Measurements from ENCODE around the gene IGFBP7. TPM values are rescaled to one million over a fixed set of nuclear protein-coding genes. Genes with fewer than 3 reads are reported as not detected.

IGFBP7 gene
- total and polyA plus RNA-seq, 4 donors: 67.9 to 351 (median 127) TPM

DNA sequence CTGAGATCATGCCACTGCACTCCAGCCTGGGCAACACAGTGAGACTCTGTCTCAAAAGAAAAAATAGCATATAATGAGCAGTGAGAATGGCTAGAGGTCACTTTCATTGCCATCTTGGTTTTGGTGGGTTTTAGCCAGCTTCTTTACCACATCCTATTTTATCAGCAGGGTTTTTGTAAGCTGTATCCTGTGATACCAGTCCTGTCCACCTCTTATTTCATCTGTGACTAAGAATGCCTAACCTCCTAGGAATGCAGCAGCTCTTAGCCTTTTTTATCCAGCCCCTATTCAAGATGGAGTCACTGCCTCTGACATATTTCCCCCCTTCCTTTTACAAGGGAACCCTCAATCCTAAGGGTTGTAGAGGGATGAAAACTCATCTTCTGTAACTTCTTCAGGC is 26.1 kb upstream of the IGFBP7 start:
- no peak for DNase-seq (ENCODE audit: low read depth in 4 of 6, low spot score in 6 of 6)
- H3K4me1 ChIP-seq (ENCODE audit: control insufficient read depth, insufficient read depth, low read length): peaks cover 5% of the 10 kb centered on the region
- H3K27ac ChIP-seq (ENCODE audit: low read depth, low read length): no peak overlapping the region
- H3K36me3 ChIP-seq (ENCODE audit: control insufficient read depth, insufficient read depth, low read length): no peaks in the 10 kb centered on the region
- peaks cover 3% of the 10 kb centered on the region for H3K9me3 ChIP-seq (ENCODE audit: control insufficient read depth, insufficient read depth, low read length)
- no peaks in the 10 kb centered on the region for H3K27me3 ChIP-seq (ENCODE audit: control insufficient read depth, insufficient read depth, low read length)
- H3K4me3 ChIP-seq (ENCODE audit: low read depth, low read length): no peak overlapping the region

DNA sequence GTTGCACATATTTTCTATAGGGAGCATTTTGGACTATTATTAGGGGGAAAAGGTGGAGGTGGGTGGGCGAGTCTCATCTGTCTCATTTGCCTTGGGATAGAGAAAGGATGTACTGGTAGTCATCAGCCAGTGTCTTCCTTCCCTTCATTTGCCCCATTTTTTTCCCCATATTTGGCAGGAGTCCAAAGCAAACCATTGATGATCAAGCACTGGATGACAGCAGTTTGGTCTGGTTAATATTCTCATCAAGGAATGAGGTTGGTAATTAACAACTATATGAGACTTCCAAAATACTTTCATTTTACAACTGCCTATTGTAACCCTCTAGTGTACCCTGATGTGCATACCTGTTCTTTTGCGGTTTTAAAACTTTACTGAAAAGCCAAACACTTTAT is 22.6 kb upstream of the IGFBP7 start:
- Histone ChIP-seq H3K27ac (ENCODE audit: low read depth, low read length) (no peak overlapping the region), H3K27me3 (ENCODE audit: control insufficient read depth, insufficient read depth, low read length) (no peaks in the 10 kb centered on the region)
- WGBS (ENCODE audit: insufficient coverage): no CpG with 5 or more reads among the region's 2 CpGs

DNA sequence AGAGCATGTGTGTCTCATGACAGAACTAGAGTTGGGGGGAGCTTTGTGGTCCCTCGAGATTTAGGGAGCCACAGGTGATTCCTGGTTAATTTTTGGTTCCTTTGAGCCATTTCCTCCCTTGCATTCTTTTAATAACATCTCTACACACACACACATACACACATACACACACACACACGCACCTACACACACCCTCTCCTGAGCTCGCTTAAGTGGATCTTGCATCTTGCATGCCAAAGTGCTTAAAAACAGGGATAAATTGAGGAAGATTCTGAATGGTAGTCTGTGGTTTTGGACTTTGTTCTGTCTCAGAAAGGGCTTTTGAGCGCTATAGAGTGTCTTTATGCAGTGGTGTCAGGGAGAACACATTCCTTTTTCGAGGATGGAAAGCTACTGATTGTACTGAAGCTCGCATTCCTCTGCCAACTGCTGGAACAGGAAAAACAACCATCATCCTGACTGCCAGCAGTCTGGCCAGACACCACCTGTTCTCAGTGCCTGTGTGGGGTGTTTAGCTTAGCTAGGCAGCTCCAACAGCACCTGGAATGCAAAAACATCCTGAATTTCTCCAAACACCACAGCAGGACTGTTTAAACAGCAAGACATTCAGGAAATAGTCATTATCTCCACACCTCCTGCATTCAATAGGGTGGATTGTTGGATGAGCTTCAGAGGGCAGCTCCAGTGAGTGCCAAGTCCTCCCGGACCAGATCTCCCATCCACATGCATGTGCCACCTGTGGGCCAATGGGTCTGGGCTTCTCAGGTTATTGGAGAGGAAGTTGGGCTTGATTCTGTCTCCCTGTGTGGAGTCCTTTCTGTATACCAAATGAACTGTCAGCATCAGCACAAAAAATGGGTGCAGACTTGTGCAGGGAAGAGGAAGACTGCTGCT is 21.9 kb upstream of the IGFBP7 start:
- no peak overlapping the region for H3K4me3 ChIP-seq (ENCODE audit: low read depth, low read length)
- H3K27ac ChIP-seq (ENCODE audit: low read depth, low read length): no peak overlapping the region
- H3K4me1 ChIP-seq (ENCODE audit: control insufficient read depth, insufficient read depth, low read length): peaks cover 5% of the 10 kb centered on the region
- H3K27me3 ChIP-seq (ENCODE audit: control insufficient read depth, insufficient read depth, low read length): no peaks in the 10 kb centered on the region
- WGBS (ENCODE audit: insufficient coverage): 30% methylated on average over 2 of the region's 7 CpGs
- DNase-seq (ENCODE audit: low read depth in 4 of 6, low spot score in 6 of 6): peak in 2 of 6 donors; percentile 59 to 75
- peaks cover 7% of the 10 kb centered on the region for H3K9me3 ChIP-seq (ENCODE audit: control insufficient read depth, insufficient read depth, low read length)
- H3K36me3 ChIP-seq (ENCODE audit: control insufficient read depth, insufficient read depth, low read length): no peaks in the 10 kb centered on the region

More for the DNA sequence above, 22.6 kb upstream of the IGFBP7 start:
- H3K36me3 ChIP-seq (ENCODE audit: control insufficient read depth, insufficient read depth, low read length): no peaks in the 10 kb centered on the region
- no peak overlapping the region for H3K4me3 ChIP-seq (ENCODE audit: low read depth, low read length)
- peaks cover 5% of the 10 kb centered on the region for H3K9me3 ChIP-seq (ENCODE audit: control insufficient read depth, insufficient read depth, low read length)
- peaks cover 5% of the 10 kb centered on the region for H3K4me1 ChIP-seq (ENCODE audit: control insufficient read depth, insufficient read depth, low read length)
- DNase-seq (ENCODE audit: low read depth in 4 of 6, low spot score in 6 of 6): no peak

DNA sequence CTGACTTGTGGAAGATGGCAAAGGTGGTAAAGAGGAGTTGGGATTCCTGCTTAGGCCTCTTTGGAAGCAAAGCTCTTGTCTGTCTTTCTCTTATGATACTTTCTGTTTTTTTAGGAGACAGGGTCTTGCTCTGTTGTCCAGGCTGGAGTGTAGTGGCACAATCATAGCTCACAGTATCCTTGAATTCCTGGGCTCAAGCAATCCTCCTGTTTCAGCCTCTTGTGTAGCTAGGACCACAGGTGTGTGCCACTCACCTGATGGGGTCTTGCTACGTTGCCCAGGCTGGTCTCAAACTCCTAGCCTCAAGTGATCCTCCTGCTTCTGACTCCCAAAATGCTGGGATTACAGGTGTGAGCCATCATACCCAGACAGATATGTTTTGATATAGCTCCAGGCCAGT is 19.3 kb upstream of the IGFBP7 start:
- H3K27me3 ChIP-seq (ENCODE audit: control insufficient read depth, insufficient read depth, low read length): no peaks in the 10 kb centered on the region
- no peaks in the 10 kb centered on the region for H3K36me3 ChIP-seq (ENCODE audit: control insufficient read depth, insufficient read depth, low read length)
- 78% methylated on average over 1 of the region's 1 CpG for WGBS (ENCODE audit: insufficient coverage)
- H3K4me1 ChIP-seq (ENCODE audit: control insufficient read depth, insufficient read depth, low read length): peaks cover 5% of the 10 kb centered on the region
- H3K27ac ChIP-seq (ENCODE audit: low read depth, low read length): no peak overlapping the region
- no peak overlapping the region for H3K4me3 ChIP-seq (ENCODE audit: low read depth, low read length)
- no peak for DNase-seq (ENCODE audit: low read depth in 4 of 6, low spot score in 6 of 6)
- H3K9me3 ChIP-seq (ENCODE audit: control insufficient read depth, insufficient read depth, low read length): peaks cover 7% of the 10 kb centered on the region

DNA sequence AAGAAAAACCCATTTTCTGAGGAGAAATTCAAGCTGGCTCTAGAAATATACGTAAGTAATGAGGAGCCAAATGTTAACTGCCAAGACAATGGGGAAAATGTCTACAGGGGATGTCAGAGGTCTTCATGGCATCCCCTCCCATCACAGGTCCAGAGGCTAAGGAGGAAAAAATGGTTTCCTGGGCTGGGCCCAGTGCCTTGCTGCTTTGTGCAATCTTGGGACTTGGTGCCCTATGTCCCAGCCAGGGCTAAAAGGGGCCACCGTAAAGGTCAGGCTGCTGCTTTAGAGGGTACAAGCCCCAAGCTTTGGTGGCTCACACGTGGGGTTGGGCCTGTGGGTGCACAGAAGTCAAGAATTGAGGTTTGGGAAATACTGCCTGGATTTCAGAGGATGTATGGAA is 17.2 kb upstream of the IGFBP7 start:
- Histone ChIP-seq H3K27ac (ENCODE audit: low read depth, low read length) (no peak overlapping the region), H3K36me3 (ENCODE audit: control insufficient read depth, insufficient read depth, low read length) (no peaks in the 10 kb centered on the region), H3K27me3 (ENCODE audit: control insufficient read depth, insufficient read depth, low read length) (no peaks in the 10 kb centered on the region), H3K4me3 (ENCODE audit: low read depth, low read length) (no peak overlapping the region), H3K9me3 (ENCODE audit: control insufficient read depth, insufficient read depth, low read length) (peaks cover 7% of the 10 kb centered on the region), H3K4me1 (ENCODE audit: control insufficient read depth, insufficient read depth, low read length) (peaks cover 4% of the 10 kb centered on the region)
- DNase-seq (ENCODE audit: low read depth in 4 of 6, low spot score in 6 of 6): no peak
- WGBS (ENCODE audit: insufficient coverage): 50% methylated on average over 2 of the region's 3 CpGs

DNA sequence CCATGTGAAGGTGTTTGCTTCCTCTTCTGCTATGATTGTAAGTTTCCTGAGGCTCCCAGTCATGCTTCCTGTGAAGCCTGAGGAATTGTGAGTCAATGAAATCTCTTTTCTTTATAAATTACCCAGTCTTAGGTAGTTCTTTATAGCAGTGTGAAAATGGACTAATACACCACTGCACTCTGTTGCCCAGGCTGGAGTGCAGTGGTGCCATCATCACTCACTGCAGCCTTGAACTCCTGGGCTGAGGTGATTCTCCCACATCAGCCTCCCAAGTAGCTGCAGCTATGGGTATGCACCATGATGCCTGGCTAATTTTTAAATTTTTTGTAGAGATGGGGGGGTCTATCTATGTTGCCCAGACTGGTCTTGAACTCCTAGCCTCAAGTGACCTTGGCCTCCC is 15.8 kb upstream of the IGFBP7 start:
- Histone ChIP-seq H3K4me3 (ENCODE audit: low read depth, low read length) (no peak overlapping the region), H3K36me3 (ENCODE audit: control insufficient read depth, insufficient read depth, low read length) (no peaks in the 10 kb centered on the region), H3K27ac (ENCODE audit: low read depth, low read length) (no peak overlapping the region), H3K4me1 (ENCODE audit: control insufficient read depth, insufficient read depth, low read length) (no peaks in the 10 kb centered on the region), H3K9me3 (ENCODE audit: control insufficient read depth, insufficient read depth, low read length) (peaks cover 7% of the 10 kb centered on the region), H3K27me3 (ENCODE audit: control insufficient read depth, insufficient read depth, low read length) (no peaks in the 10 kb centered on the region)
- no peak for DNase-seq (ENCODE audit: low read depth in 4 of 6, low spot score in 6 of 6)

DNA sequence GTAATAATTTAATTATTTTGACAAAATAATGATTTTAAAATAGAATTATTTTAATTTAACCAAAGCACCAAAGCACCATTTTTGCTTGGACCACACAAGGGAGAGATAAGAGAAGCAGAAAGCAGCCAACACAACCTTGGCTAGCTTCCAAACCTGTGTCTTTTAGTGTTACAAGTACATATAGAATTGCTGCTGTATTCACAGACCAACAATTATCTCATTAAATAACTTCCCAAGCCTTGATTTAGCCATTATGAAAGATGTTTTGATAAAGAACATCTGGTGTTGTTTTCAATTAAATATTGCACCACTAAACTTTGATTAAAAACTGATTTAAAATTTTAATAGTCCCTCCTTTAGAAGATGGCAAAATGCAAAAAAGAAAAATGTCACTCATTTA is 14.0 kb upstream of the IGFBP7 start:
- Histone ChIP-seq H3K36me3 (ENCODE audit: control insufficient read depth, insufficient read depth, low read length) (no peaks in the 10 kb centered on the region), H3K4me1 (ENCODE audit: control insufficient read depth, insufficient read depth, low read length) (peaks cover 4% of the 10 kb centered on the region), H3K9me3 (ENCODE audit: control insufficient read depth, insufficient read depth, low read length) (peaks cover 7% of the 10 kb centered on the region), H3K27me3 (ENCODE audit: control insufficient read depth, insufficient read depth, low read length) (no peaks in the 10 kb centered on the region), H3K4me3 (ENCODE audit: low read depth, low read length) (no peak overlapping the region), H3K27ac (ENCODE audit: low read depth, low read length) (no peak overlapping the region)
- peak in 1 of 6 donors; percentile 78 for DNase-seq (ENCODE audit: low read depth in 4 of 6, low spot score in 6 of 6)

DNA sequence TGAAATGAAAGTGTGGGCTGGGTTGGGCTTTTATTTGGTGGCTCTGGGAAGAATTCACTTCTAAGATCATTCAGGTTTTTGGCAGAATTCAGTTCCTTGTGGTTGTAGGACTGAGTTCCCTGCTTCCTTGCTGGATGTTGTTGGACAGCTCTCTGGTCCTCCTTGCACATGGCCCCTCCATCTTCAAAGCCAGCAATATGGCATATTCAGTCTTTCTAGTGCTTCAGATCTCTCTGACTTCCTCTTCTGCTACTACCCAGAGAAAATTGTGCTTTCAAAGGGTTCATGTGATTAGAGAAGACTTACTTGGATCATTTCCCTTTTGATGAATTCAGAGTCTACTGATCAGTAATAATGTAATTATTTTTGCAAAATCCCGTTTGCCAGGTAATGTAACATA is 12.8 kb upstream of the IGFBP7 start:
- Histone ChIP-seq H3K9me3 (ENCODE audit: control insufficient read depth, insufficient read depth, low read length) (peaks cover 7% of the 10 kb centered on the region), H3K27ac (ENCODE audit: low read depth, low read length) (no peak overlapping the region), H3K4me1 (ENCODE audit: control insufficient read depth, insufficient read depth, low read length) (peaks cover 5% of the 10 kb centered on the region), H3K4me3 (ENCODE audit: low read depth, low read length) (no peak overlapping the region), H3K36me3 (ENCODE audit: control insufficient read depth, insufficient read depth, low read length) (no peaks in the 10 kb centered on the region), H3K27me3 (ENCODE audit: control insufficient read depth, insufficient read depth, low read length) (no peaks in the 10 kb centered on the region)
- DNase-seq (ENCODE audit: low read depth in 4 of 6, low spot score in 6 of 6): no peak
- no CpG with 5 or more reads among the region's 1 CpG for WGBS (ENCODE audit: insufficient coverage)

DNA sequence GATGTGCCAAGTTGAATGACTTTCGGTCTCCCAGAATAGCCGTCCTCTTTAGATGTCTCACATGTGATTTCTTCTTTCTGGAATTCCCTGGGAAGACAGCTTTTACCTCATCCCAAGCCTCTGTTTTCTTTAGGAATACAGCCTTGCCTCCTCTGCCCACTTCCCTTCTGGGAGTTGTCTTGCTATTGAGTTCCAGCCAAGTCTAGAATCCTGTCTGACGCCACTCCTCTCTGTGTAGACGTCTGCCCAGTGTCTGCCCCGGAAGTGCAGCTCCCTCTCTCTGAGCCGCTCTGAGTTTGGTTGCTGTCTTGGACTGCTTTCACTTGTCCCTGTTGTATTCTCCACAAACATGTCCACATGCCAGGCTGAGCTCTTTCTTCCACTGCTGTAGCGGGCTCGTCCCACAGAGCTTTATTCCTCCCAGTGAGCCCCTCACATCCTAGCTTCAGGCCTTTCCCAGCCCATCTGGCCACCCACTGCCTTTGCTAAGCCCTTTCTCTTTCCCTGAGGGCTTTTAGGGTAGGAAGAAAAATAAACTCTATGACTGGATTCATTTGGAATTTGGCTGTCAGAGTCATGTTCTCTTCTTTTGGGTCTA is 9.0 kb upstream of the IGFBP7 start:
- H3K27me3 ChIP-seq (ENCODE audit: control insufficient read depth, insufficient read depth, low read length): no peaks in the 10 kb centered on the region
- WGBS (ENCODE audit: insufficient coverage): 46% methylated on average over 8 of the region's 8 CpGs
- peak overlapping the region; percentile 61 for H3K27ac ChIP-seq (ENCODE audit: low read depth, low read length)
- no peaks in the 10 kb centered on the region for H3K9me3 ChIP-seq (ENCODE audit: control insufficient read depth, insufficient read depth, low read length)
- H3K4me3 ChIP-seq (ENCODE audit: low read depth, low read length): no peak overlapping the region
- peaks cover 5% of the 10 kb centered on the region for H3K4me1 ChIP-seq (ENCODE audit: control insufficient read depth, insufficient read depth, low read length)
- DNase-seq (ENCODE audit: low read depth in 4 of 6, low spot score in 6 of 6): peak in 1 of 6 donors; percentile 73
- H3K36me3 ChIP-seq (ENCODE audit: control insufficient read depth, insufficient read depth, low read length): no peaks in the 10 kb centered on the region

DNA sequence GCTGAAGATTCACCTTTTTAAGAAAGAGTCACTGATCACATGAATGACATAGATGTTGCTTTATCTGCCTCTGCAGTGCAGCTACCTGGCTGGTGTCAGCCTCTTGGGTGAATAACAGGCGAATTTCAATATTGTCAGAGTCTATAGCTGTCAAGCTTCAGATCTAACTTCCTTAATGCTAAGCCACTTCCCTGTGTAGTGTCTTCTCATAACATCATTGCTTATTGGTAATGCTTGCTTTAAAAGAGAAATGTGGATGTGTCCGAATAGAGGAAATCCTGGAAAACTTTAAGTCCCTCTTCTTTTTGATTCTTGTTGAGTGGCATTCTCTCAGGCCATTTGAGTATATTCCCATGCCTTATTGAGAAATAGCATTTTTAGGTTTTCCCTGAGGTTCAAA is 7.3 kb upstream of the IGFBP7 start:
- H3K9me3 ChIP-seq (ENCODE audit: control insufficient read depth, insufficient read depth, low read length): no peaks in the 10 kb centered on the region
- no peaks in the 10 kb centered on the region for H3K27me3 ChIP-seq (ENCODE audit: control insufficient read depth, insufficient read depth, low read length)
- H3K4me3 ChIP-seq (ENCODE audit: low read depth, low read length): no peak overlapping the region
- H3K36me3 ChIP-seq (ENCODE audit: control insufficient read depth, insufficient read depth, low read length): no peaks in the 10 kb centered on the region
- peaks cover 11% of the 10 kb centered on the region for H3K4me1 ChIP-seq (ENCODE audit: control insufficient read depth, insufficient read depth, low read length)
- H3K27ac ChIP-seq (ENCODE audit: low read depth, low read length): no peak overlapping the region
- no peak for DNase-seq (ENCODE audit: low read depth in 4 of 6, low spot score in 6 of 6)
- WGBS (ENCODE audit: insufficient coverage): no CpG with 5 or more reads among the region's 2 CpGs

Data from spinal cord (tissue), 10 donors.